HG03460 (cell line): ENCODE data around the gene PUM1.

Source experiments
- ATAC-seq: cut with Tn5 transposase; IDR thresholded peaks from one replicate; pipeline ENCODE4 v1.9.1; 2021; ENCODE audit not compliant: unreplicated experiment

The PUM1 gene

DNA sequence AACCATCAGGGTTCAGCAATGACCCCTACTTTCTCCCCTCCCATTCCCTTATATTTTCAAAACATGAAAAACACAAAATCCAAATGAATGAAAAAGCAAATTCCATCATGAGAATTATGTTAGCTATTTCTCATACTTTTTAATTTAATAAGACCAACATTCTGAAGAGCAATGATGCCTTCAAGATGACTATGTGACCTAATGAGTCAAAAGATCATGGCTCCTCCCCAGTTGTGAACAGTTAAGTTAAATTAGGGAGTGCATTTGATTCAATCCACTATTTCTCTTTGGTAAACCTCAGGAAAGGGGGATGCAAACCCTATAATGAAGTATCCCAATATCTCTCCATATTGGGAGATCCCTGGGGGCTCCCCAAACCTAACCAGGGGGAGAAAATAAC, 36.5 kb downstream of the PUM1 start:
- no peak for ATAC-seq

DNA sequence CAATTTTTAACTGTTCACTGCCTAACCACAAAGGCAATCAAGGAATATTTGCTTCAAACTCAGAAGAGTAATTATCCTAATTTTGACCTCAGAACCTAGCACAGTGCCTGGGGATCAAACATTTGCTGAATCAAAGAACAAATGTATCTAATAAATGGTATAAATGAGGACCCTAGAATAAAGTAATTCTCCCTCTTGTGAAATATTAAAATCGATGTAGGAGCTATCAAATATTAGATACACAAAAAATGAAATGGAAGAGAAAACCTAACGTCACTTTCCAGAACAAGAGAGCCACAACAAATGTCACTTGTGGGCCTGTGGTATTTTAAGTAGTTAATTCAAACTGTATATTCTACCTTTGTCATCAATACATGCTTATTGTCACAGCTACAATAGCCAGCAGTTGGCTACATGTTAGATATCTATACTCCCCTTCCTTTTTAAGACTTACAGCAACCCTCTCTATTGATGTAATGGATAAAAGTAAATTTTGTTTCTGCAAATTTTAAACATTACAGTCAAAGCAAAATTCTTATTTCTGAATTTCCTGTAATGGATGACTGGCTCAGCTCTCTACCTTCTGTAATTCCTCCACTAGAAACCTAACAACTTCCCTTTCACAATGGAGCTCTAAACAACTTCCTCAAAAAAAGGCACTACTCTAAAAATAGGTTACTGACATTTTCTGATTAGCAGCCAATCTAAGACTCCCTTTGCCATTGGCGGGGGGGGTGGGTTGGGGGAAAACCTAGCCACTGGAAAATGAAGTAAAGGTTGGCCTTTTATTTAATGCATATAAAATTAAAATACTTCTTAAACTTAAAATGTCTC, 37.6 kb downstream of the PUM1 start:
- ATAC-seq: no peak

GRCh38 chr1:31022259-31022658, 43.3 kb downstream of the PUM1 start:
- no peak for ATAC-seq

- no peak for ATAC-seq
These were observed 45.3 kb downstream of the PUM1 start for GRCh38 chr1:31020007-31020790.

DNA sequence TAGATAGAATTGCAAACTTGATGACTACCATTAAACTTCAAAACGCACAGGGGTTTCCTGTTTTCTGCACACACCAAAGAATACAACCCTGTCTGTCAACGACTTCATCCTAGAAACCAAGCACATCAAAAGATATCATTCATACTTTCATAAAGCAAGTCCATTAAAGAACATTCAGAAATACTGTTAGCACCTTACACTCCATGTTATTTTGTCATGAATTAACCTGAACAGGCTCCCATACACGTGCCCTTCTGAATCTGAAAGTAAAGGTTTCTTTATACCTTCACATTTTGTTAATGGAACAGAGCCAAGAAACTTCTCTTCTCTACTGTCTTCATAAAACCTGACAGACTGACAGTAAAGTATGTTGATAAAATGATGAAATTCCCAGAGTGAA, 46.1 kb downstream of the PUM1 start:
- ATAC-seq: no peak

- no peak for ATAC-seq
These were observed 48.6 kb downstream of the PUM1 start for GRCh38 chr1:31016868-31017267.

DNA sequence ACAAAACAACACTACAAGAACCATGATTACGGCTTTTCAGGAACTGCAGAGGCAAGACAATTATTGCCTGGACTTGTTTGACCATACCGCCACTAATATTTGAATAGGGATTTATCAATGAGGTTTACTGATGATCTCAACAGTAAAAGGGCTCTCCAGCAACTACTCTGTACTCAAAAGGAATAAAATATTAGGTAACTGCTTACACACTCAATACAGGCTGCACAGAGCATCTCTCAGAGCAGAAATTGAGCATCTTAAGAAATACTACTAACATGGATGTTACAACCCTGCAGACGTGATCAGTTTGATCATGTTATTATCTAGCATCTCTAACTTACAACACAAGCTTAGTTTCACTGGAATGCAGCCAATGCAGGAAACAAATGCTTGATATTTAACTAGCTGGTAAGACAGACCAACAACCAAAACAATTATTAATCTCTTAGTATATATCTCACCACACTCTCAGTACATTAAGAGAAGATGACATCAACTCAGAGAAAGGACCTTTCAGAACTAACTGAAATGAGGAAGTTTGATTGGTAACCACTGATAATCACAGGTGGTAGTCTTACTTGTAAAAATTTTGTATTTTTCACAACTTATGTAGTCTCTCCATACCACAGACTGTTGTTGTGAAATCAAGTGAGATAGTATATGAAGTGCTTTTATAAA, 52.2 kb downstream of the PUM1 start:
- ATAC-seq: peak; percentile 75

DNA sequence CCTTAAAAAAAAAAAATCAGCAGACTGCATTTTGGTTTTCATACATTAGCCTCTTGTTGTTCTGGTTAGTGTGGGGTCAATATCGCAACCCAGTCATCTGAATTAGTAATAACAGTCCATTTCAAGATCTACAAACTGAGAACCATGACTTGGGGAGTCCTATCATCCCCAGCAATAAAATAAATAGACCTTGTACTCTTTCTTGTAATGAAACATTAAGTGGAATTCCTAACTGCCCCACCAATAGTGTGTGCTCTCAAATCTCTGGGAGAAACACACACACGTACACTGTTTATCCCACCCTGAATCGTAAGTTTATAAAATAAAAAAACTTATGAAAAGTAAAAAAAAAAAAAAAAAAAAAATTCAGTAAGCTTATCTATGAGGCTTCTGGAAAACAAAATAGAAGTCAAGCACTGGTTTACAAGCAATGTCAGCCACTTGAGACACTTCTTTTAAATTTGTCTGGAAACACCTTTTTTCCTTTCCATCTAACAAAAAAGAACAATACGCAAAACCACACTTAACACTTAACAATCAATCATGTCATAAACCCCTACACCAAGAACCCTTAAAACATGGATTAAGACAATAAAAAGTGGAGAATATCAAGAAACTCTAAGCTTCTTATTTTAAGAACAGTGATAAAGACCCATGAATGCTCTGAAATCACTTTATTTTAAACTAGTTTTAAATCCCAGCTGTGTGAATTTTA, 53.1 kb downstream of the PUM1 start:
- no peak for ATAC-seq

GRCh38 chr1:31011719-31012118, 53.8 kb downstream of the PUM1 start:
- no peak for ATAC-seq

DNA sequence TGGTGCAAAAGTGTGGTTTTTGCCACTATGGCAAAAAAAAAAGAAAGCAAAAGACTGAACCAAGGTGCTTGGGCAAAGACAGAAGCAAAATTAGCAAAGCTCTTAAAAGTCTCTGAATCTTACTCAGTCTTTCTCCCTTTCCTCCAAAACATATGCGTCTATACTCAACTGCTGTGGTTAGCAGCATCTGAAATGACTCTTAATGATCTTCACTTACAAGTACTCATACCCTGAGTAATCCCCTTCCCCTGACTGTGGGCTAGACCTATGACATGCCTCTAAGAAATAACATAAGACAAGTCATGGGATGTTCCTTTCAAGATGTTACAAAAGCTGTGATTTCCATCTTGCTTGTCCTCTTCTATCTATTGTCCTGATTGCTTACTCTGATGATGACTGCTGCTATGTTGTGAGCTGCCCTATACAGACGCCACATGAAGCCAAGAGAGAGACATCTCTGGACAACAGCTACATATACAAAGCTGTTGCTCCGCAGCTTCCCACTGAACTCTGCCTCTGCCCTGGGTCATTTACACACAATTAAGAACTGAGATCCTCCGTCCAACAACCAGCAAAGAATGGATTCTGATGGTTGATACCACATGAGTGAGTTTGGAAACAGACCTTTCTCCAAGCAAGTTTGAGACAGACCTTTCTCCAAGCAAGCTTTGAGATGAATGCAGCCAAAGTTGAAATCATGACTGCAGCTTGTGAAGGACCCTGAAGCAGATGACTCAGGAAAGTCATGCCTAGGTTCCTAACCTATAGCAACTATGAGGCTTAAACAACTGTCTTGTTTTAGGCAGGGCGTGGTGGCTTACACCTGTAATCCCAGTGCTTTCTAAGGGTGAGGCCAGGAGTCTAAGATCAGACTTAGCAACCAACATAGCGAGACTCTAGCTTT, 55.2 kb downstream of the PUM1 start:
- no peak for ATAC-seq

DNA sequence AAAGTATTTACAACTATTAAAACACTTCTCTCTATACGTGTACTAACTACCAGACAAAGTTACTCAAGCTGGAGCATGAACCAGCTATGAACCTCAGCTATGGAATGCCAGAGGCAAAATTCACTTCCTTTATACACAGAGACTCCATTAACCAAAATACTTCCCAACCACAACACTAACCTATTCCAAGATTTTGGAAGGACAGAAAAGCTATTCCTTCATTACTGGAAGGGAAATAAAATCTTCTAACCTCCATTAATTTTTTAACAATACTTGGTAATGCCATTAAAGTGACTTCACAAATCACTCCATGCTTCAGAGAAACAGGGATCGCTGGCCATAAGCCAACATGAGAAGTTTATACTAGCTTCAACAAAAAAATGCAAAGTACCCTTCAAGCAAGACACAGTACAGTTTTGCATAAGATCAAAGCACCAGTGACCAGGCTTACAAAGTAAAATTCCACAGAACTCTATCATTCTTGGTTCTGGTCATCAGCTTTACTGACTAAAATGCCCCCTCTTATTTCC, 58.0 kb downstream of the PUM1 start:
- no peak for ATAC-seq

DNA sequence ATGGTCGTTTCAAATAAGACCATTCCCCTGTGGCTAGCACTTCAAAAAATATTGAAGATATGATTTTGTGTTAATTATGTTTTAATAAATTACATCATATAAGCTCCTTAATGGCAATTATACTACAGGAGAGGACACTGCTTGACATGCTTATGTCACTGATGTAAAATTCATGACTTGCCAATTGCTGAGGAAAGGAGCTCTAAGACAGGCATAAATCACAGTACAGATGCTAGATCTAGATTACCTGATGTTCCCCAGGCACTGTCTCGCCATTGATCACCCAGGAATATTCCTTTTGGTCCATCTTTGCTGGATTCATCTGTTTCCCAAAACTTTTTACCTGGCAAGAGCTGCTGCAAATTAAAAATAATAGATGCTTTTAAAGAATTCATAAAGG, 58.8 kb downstream of the PUM1 start:
- ATAC-seq: no peak

DNA sequence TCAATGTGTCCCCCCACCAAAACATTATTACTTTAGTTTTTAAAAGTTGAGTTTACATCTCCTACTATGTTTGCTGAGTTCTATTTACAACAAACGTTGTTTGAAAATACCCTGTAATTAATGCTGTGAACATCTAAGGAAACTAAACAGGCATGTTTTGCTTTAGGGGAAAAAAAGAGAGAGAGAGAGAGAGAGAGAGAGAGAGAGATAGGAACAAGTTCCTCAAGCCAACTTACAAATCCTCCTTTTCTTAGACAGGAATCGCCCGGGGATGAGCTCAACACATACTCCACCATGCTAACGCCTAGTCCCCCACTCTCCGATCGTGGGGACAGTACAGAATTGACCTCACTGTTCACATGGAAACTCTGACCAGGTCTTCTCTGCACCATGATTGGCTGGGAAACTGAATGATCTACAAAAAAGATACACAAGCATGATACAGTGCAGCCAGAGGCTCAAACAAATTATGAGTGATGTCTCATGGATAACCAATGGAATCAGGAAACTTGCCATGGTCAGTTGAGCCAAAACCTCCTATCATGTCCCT, 59.8 kb downstream of the PUM1 start:
- ATAC-seq: no peak

DNA sequence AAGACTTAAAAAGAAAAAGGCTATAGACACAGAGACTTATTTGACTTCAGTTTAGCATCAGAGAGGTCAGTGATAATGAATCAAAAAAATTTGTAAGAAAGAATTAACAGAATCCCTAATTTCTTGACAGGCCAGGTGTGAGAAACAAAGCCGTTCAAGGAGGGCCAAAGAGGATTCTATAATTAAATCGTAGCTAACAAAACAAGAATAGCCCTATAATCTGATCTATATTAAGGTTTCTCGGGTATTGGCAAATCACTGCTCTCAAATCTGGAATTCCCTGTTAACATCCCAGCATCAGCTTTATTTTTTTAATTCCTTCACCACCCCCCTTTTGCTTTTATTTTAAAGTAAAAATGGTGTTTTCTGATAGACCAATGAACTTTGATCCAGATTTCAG, 60.3 kb downstream of the PUM1 start:
- ATAC-seq: no peak

- ATAC-seq: no peak
These were observed 61.3 kb downstream of the PUM1 start for GRCh38 chr1:31004231-31004621.

GRCh38 chr1:31003613-31004230, 61.8 kb downstream of the PUM1 start:
- ATAC-seq: no peak

GRCh38 chr1:31000301-31000700, 65.2 kb downstream of the PUM1 start:
- ATAC-seq: no peak

- ATAC-seq: no peak
These were observed 66.6 kb downstream of the PUM1 start for GRCh38 chr1:30998887-30999286.

DNA sequence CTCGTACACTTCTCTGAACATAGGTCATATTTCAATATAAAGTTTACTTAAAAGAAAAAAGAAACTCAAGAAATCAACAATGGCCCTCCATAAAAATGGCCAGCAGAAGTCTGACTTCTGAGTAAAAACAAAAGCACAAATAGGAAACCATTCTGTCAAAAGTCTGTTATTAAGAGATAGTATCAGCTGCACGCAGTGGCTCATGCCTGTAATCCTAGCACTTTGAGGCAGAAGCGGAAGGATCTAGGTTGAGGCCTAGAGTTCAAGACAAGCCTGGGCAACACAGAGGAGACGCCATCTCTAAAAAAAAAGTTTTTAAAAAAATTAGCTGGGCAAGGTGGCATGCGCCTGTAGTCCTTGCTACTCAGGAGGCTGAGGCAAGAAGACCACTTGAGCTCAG, 67.3 kb downstream of the PUM1 start:
- no peak for ATAC-seq
